HCT116 (cell line): ENCODE measurements around the gene ETFDH. TPM values are rescaled to one million over a fixed set of nuclear protein-coding genes. Genes with fewer than 3 reads are reported as not detected.
"Not testable (repeated sequence)": the region's sequence is repeated elsewhere in the genome, so short reads cannot be mapped to it uniquely, and the experiment has no call there.

Experiments
- ATAC-seq: fragments of 200-7000 bp; cut with Tn5 transposase; 2 replicates; pipeline ENCODE4 v1.9.1; 2020; ENCODE audit warnings: mild to moderate bottlenecking, moderate library complexity
- BruUV-seq: library from RNA; stranded (reverse); fragments of 400-500 nt; replicated peaks from 2 replicates; lab custom pipeline; 2021; lab: Mats Ljungman, UMichigan
- CTCF ChIA-PET: fragments of 300-600 bp; sonication (Branson Sonifier 250); formaldehyde crosslinking; loops from one replicate; lab custom pipeline; 2021; ENCODE audit warnings: antibody characterized with exemption; lab: Charles Lee
- POLR2A ChIA-PET: fragments of 300-600, 350-600 bp; sonication (Branson Sonifier 250); formaldehyde crosslinking; loops from one replicate; lab custom pipeline; 2021; ENCODE audit warnings: antibody characterized with exemption; lab: Charles Lee
- RAD21 ChIA-PET, 2 experiments: fragments of 300-600 bp; sonication (Branson Sonifier 250); formaldehyde crosslinking; loops; one replicate each; lab custom pipeline; 2023; ENCODE audit warnings: low total read pairs in 2 of 2; ENCODE audit not compliant: uncharacterized antibody in 2 of 2, unreplicated experiment in 2 of 2, low non-redundant PET in 1 of 2; lab: Charles Lee
- DNase-seq: peaks from one replicate; pipeline ENCODE4 v3.0.0-alpha.2; 2010; ENCODE audit warnings: low read depth, low spot score
- H2AFZ ChIP-seq: fragments of 200-600 bp; shearing (Covaris generic), sonication (generic); 2 replicates; pipeline ENCODE4 v1.6.1; 2017; ENCODE audit warnings: low read depth, mixed run types, mixed read lengths, antibody characterized with exemption, low read length; ENCODE audit not compliant: poor library complexity, severe bottlenecking
- H3K27ac ChIP-seq: 2 replicates; pipeline ENCODE4 v1.5.1; 2012; ENCODE audit warnings: low read depth, low read length
- H3K27me3 ChIP-seq: fragments of 200-600 bp; sonication (generic); 2 replicates; pipeline ENCODE4 v1.6.1; 2016; ENCODE audit warnings: mixed run types, low read length, mixed read lengths; ENCODE audit not compliant: insufficient read depth
- H3K36me3 ChIP-seq, 2 experiments: fragments of 200-500 bp in 1 of 2; fragments of 200-600 bp in 1 of 2; sonication (Bioruptor generic) in 1 of 2; sonication (generic) in 1 of 2; 2 replicates each; pipeline versions ENCODE4 v1.5.1 to v1.6.1; 2014 to 2016; ENCODE audit warnings: low read length in 2 of 2, inconsistent platforms in 1 of 2, mixed read lengths in 1 of 2, mixed run types in 1 of 2; ENCODE audit not compliant: insufficient read depth in 2 of 2, control insufficient read depth in 1 of 2
- H3K4me1 ChIP-seq, 2 experiments: fragments of 200-600 bp in 1 of 2; sonication (generic) in 1 of 2; 2 replicates each; pipeline versions ENCODE4 v1.5.1 to v1.6.1; 2012 to 2017; ENCODE audit warnings: low read length in 2 of 2, inconsistent platforms in 1 of 2, mild to moderate bottlenecking in 1 of 2, mixed read lengths in 1 of 2, mixed run types in 1 of 2, moderate library complexity in 1 of 2; ENCODE audit not compliant: insufficient read depth in 2 of 2, control insufficient read depth in 1 of 2
- H3K4me2 ChIP-seq: fragments of 200-600 bp; sonication (generic); 2 replicates; pipeline ENCODE4 v1.6.1; 2017; ENCODE audit warnings: mixed run types, low read length, mixed read lengths
- H3K4me3 ChIP-seq, 2 experiments: fragments of 200-600 bp in 1 of 2; sonication (generic) in 1 of 2; replicated peaks in 1 of 2; 2 replicates each; pipeline ENCODE4 v1.5.1; 2011 to 2016; ENCODE audit warnings: low read length in 2 of 2, control low read depth in 1 of 2, low read depth in 1 of 2, mild to moderate bottlenecking in 1 of 2, mixed read lengths in 1 of 2, mixed run types in 1 of 2
- H3K79me2 ChIP-seq: fragments of 200-600 bp; sonication (generic); 2 replicates; pipeline ENCODE4 v1.6.1; 2017; ENCODE audit warnings: mild to moderate bottlenecking, mixed run types, low read length, moderate library complexity, mixed read lengths; ENCODE audit not compliant: insufficient read depth
- H3K9ac ChIP-seq: fragments of 200-600 bp; sonication (generic); 2 replicates; pipeline ENCODE4 v1.6.1; 2016; ENCODE audit warnings: low read length, mixed read lengths
- H3K9me2 ChIP-seq: fragments of 200-600 bp; sonication (generic), shearing (Covaris generic); 2 replicates; pipeline ENCODE4 v1.6.1; 2017; ENCODE audit warnings: mixed run types, mild to moderate bottlenecking, moderate library complexity; ENCODE audit not compliant: insufficient read depth
- H3K9me3 ChIP-seq, 2 experiments: fragments of 200-500 bp in 1 of 2; fragments of 200-600 bp in 1 of 2; sonication (Bioruptor generic) in 1 of 2; sonication (generic) in 1 of 2; 2 replicates each; pipeline ENCODE4 v1.6.1; 2014 to 2017; ENCODE audit warnings: low read length in 2 of 2, mixed read lengths in 2 of 2, inconsistent platforms in 1 of 2, low read depth in 1 of 2, mild to moderate bottlenecking in 1 of 2, mixed run types in 1 of 2, moderate library complexity in 1 of 2; ENCODE audit not compliant: control insufficient read depth in 1 of 2, insufficient read depth in 1 of 2
- H4K20me1 ChIP-seq: fragments of 200-600 bp; sonication (generic), shearing (Covaris generic); 2 replicates; pipeline ENCODE4 v1.6.1; 2017; ENCODE audit warnings: mixed run types, mild to moderate bottlenecking, moderate library complexity; ENCODE audit not compliant: insufficient read depth
- RAD21 ChIP-seq: IDR thresholded peaks from 2 replicates; pipeline ENCODE4 v1.6.1; 2012; ENCODE audit warnings: low read depth, mild to moderate bottlenecking
- SIN3A ChIP-seq: IDR thresholded peaks from 2 replicates; pipeline ENCODE4 v1.6.1; 2012; ENCODE audit warnings: low read depth
- intact Hi-C: fragments of 100-400 bp; cut with micrococcal nuclease; formaldehyde crosslinking; loops from 2 replicates; pipeline ENCODE4 v1.10.0; 2022
- total RNA-seq: library from RNA; stranded (reverse); gene quantifications from one replicate; pipeline ENCODE4 v1.2.1, GENCODE V29; 2021; ENCODE audit not compliant: unreplicated experiment
- TF ChIP-seq, protein P1 (sequence below): IDR thresholded peaks from 2 replicates; pipeline ENCODE4 v1.6.1; 2011; ENCODE audit warnings: mild to moderate bottlenecking, low read length, moderate library complexity; ENCODE audit not compliant: insufficient replicate concordance; ENCODE audit errors: extremely low read depth

ETFDH gene
- total RNA-seq, 1 experiment from 2014 or later = 22.2 TPM

DNA sequence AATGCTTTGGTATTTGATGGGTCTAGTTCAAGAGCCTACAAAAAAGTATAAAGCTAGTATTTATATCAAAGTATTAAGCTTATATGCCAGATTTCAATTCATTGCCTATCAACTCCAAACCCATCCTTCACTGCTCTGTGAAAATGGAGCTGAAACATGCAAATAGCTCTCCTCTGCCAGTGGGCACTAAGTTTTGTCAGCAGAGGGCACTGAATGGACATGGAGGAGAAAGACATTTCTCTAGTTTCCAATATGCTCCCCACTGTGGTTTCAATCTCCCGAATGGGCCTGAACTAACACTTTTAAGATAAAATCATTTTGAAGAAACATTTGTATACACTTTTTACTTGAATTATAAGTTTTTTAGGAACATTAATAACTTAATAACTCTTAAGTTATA lies 38.7 kb downstream of the ETFDH start:
- ChIA-PET POLR2A (no interaction called here), RAD21 (no interaction called here), CTCF (interaction anchor here (0.9 to 1.3 kb wide), 3 partner anchors 9 to 745 kb away, joined by 3 to 4 read pairs (median 3); no protein-coding TSS in a partner anchor)
- Histone ChIP-seq H3K27ac (no peak overlapping the region), H3K79me2 (0 out of 2 replicates have a peak, but pooled peaks cover 6% of the 10 kb centered on the region), H4K20me1 (no peaks in the 10 kb centered on the region), H3K27me3 (no peaks in the 10 kb centered on the region), H3K4me1 (no peaks in the 10 kb centered on the region), H2AFZ (no peak overlapping the region), H3K9me2 (no peaks in the 10 kb centered on the region), H3K9ac (no peak overlapping the region), H3K9me3 (no peaks in the 10 kb centered on the region), H3K4me3 (no peak overlapping the region), H3K4me2 (no peak overlapping the region), H3K36me3 (peaks cover 48 to 72% of the 10 kb centered on the region in 2 experiments)
- no peak; the same call in 1 of the 2 replicates for ATAC-seq
- TF ChIP-seq, protein P1, sequence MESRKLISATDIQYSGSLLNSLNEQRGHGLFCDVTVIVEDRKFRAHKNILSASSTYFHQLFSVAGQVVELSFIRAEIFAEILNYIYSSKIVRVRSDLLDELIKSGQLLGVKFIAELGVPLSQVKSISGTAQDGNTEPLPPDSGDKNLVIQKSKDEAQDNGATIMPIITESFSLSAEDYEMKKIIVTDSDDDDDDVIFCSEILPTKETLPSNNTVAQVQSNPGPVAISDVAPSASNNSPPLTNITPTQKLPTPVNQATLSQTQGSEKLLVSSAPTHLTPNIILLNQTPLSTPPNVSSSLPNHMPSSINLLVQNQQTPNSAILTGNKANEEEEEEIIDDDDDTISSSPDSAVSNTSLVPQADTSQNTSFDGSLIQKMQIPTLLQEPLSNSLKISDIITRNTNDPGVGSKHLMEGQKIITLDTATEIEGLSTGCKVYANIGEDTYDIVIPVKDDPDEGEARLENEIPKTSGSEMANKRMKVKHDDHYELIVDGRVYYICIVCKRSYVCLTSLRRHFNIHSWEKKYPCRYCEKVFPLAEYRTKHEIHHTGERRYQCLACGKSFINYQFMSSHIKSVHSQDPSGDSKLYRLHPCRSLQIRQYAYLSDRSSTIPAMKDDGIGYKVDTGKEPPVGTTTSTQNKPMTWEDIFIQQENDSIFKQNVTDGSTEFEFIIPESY = no peak
- TF ChIP-seq RAD21 (peak; percentile 36), SIN3A (no peak)
- intact Hi-C loops = no loop called here
- no peak for DNase-seq
- BruUV-seq = no TSS peak

DNA sequence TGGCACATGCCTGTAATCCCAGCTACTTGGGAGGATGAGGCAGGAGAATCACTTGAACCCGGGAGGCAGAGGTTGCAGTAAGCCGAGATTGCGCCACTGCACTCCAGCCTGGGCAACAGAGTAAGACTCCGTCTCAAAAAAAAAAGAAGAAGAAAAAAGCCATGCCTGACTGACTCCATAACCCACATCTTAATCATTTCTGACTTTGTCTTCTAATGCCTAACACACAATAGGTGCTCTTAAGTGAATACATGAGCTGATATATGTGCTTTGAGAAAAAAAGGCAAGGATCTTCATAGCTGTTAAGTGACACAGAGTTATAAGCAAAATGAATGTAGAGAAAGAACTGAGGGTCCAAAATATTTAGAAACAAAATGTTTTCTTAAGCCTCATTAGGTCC lies 40.5 kb downstream of the ETFDH start:
- H3K4me2 ChIP-seq, H3K27ac ChIP-seq, CTCF ChIA-PET, BruUV-seq, H2AFZ ChIP-seq, H3K4me3 ChIP-seq, H3K9me2 ChIP-seq, H3K27me3 ChIP-seq, H3K9me3 ChIP-seq, intact Hi-C loops, H3K4me1 ChIP-seq, ATAC-seq, POLR2A ChIA-PET, DNase-seq, H3K9ac ChIP-seq, H4K20me1 ChIP-seq, RAD21 ChIA-PET: not testable (repeated sequence)
- peaks cover 61 to 70% of the 10 kb centered on the region in 2 experiments for H3K36me3 ChIP-seq
- H3K79me2 ChIP-seq = peaks cover 15% of the 10 kb centered on the region; the same call in 1 of the 2 replicates
